Right lobe of liver (tissue), 6 donors: ENCODE data around the gene SEM1. TPM values are rescaled to one million over a fixed set of nuclear protein-coding genes. Genes with fewer than 3 reads are reported as not detected.

Experiments used
- ATAC-seq, 4 donors: fragments of 200-7000 bp; cut with Tn5 transposase; one replicate each; pipeline ENCODE4 v1.9.1; 2020; ENCODE audit warnings: mild to moderate bottlenecking in 4 of 4, moderate library complexity in 4 of 4
- DNase-seq, 3 donors: peaks; one replicate each; pipeline ENCODE4 v3.0.0-alpha.2; 2020
- H3K27ac ChIP-seq, 3 donors: fragments of 200-600 bp; one replicate each; pipeline ENCODE4 v1.8.0; 2022
- H3K27me3 ChIP-seq, 2 donors: fragments of 200-600 bp; one replicate each; pipeline ENCODE4 v1.8.0; 2022
- H3K36me3 ChIP-seq, 4 donors: fragments of 200-600 bp; sonication (generic) in 1 of 4; one replicate each; pipeline versions ENCODE4 v1.5.1 to v1.8.0; 2017 to 2022; ENCODE audit warnings: control low read depth in 1 of 4
- H3K4me1 ChIP-seq, 4 donors: fragments of 200-600 bp; sonication (generic) in 1 of 4; one replicate each; pipeline versions ENCODE4 v1.5.1 to v1.8.0; 2017 to 2022; ENCODE audit warnings: control low read depth in 1 of 4
- H3K4me3 ChIP-seq, 3 donors: fragments of 200-600 bp; one replicate each; pipeline ENCODE4 v1.8.0; 2022
- H3K9me3 ChIP-seq, 4 donors: fragments of 200-600 bp; sonication (generic) in 1 of 4; one replicate each; pipeline versions ENCODE4 v1.5.1 to v1.8.0; 2017 to 2022; ENCODE audit warnings: control low read depth in 1 of 4
- CTCF ChIP-seq, 4 donors: fragments of 200-600 bp in 3 of 4; fragments of 450-650 bp in 1 of 4; IDR thresholded peaks; one replicate each; pipeline versions ENCODE4 v1.5.1 to v1.8.0; 2016 to 2022; ENCODE audit warnings: antibody characterized with exemption in 4 of 4, mild to moderate bottlenecking in 2 of 4
- POLR2A ChIP-seq: fragments of 450-650 bp; IDR thresholded peaks from one replicate; pipeline ENCODE4 v1.6.1; 2017; ENCODE audit warnings: antibody characterized with exemption, mild to moderate bottlenecking
- WGBS: methylation state at CpG from one replicate; pipeline ENCODE4 v1.1.6; 2018; ENCODE audit warnings: low coverage, low lambda C conversion rate; ENCODE audit not compliant: insufficient coverage; ENCODE audit errors: missing lambda C conversion rate; 5-methylcytosine and 5-hydroxymethylcytosine counted together
- intact Hi-C, 2 donors: fragments of 100-400 bp; cut with DNase I; formaldehyde crosslinking; loops; one replicate each; pipeline versions ENCODE4 v1.11.2 to v1.14.1; 2022
- total RNA-seq, 6 experiments: library from RNA; depleted of rRNA in 2 of 6; stranded (reverse); fragments of >200 nt in 2 of 6; fragmentation: NEBNext Ultra II Directional in 3 of 6; extraction: Animal tissue kit (Norgen Biotek cat#: 25700) in 3 of 6; gene quantifications; one replicate each; pipeline versions ENCODE4 v1.1.0 to v1.2.4, GENCODE V29; 2016 to 2023
- donor health status: DM: no; HTN: yes; CAD: no.
- donor health status: DM: no; HTN: no; CAD: no.
- donor health status: DM: no; HTN: no; CAD: no.
- donor health status: DM: no; HTN: yes; CAD: no.
- donor health status: DM: no; HTN: yes; CAD: no.

The SEM1 gene
- total RNA-seq, 6 experiments from 2014 or later, result 13.7 to 36.8 (median 23.5) TPM

GRCh38 chr7:96691702-96692101 lies 17.9 kb downstream of the SEM1 start:
- no peak overlapping the region for H3K4me3 ChIP-seq
- H3K9me3 ChIP-seq, result no peaks in the 10 kb centered on the region
- no peaks in the 10 kb centered on the region for H3K4me1 ChIP-seq
- no peak overlapping the region for H3K27ac ChIP-seq
- H3K27me3 ChIP-seq, result no peaks in the 10 kb centered on the region
- intact Hi-C loops, result no loop called here
- DNase-seq (no peak), ATAC-seq (no peak)
- WGBS, result 93% methylated on average over 1 of the region's 1 CpG
- peaks cover 0 to 7% (median 3%) of the 10 kb centered on the region in 4 donors for H3K36me3 ChIP-seq
- no peak for TF ChIP-seq POLR2A
- no peak for TF ChIP-seq CTCF (IDR thresholded peaks at IDR 0.05)

GRCh38 chr7:96689414-96689813 lies 20.2 kb downstream of the SEM1 start:
- DNase-seq (no peak), ATAC-seq (no peak)
- WGBS, result 92% methylated on average over 1 of the region's 1 CpG
- Histone ChIP-seq H3K4me1 (no peaks in the 10 kb centered on the region), H3K27ac (no peak overlapping the region), H3K9me3 (no peaks in the 10 kb centered on the region), H3K27me3 (no peaks in the 10 kb centered on the region), H3K4me3 (no peak overlapping the region), H3K36me3 (peaks cover 0 to 6% (median 3%) of the 10 kb centered on the region in 4 donors)
- intact Hi-C loops, result no loop called here
- TF ChIP-seq POLR2A (no peak), CTCF (IDR thresholded peaks at IDR 0.05) (no peak)

- H3K36me3 ChIP-seq, result peaks cover 0 to 5% (median 0%) of the 10 kb centered on the region in 4 donors
- no peak for TF ChIP-seq POLR2A
- TF ChIP-seq CTCF (IDR thresholded peaks at IDR 0.05), result no peak
- DNase-seq (no peak), ATAC-seq (no peak)
- no peaks in the 10 kb centered on the region for H3K4me1 ChIP-seq
- no peaks in the 10 kb centered on the region for H3K27me3 ChIP-seq
- no peak overlapping the region for H3K27ac ChIP-seq
- H3K4me3 ChIP-seq, result no peak overlapping the region
- intact Hi-C loops, result no loop called here
- no peaks in the 10 kb centered on the region for H3K9me3 ChIP-seq
Observed at GRCh38 chr7:96686305-96686704, 23.3 kb downstream of the SEM1 start.

- no peak for ATAC-seq
- Histone ChIP-seq H3K36me3 (peaks cover 0 to 5% (median 0%) of the 10 kb centered on the region in 4 donors), H3K9me3 (no peaks in the 10 kb centered on the region), H3K4me1 (no peaks in the 10 kb centered on the region), H3K27me3 (no peaks in the 10 kb centered on the region), H3K27ac (no peak overlapping the region), H3K4me3 (no peak overlapping the region)
- intact Hi-C loops, result no loop called here
- no peak for DNase-seq
- WGBS, result 81% methylated on average over 1 of the region's 1 CpG
- TF ChIP-seq CTCF (IDR thresholded peaks at IDR 0.05), result no peak
- TF ChIP-seq POLR2A, result no peak
Observed at GRCh38 chr7:96685755-96686154, 23.9 kb downstream of the SEM1 start.

DNA sequence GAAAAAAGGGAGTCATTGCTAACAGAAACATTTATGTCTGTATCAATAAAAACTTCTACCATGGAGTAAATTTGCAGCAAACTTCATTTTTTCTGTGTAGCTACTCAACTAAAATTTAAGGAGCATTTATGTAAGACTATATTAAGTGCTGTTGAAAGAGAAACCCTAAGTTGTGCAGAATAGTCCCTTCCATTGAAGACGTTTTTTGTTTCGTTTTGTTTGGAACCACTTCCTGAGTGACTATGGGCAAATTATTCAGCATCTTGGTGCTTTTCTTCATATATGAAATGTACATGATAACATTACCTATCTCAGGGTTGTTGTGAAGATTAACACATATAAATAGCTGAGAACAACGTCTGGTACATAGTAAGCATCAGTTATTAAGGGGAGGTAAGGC lies 24.3 kb downstream of the SEM1 start:
- no peak overlapping the region for H3K4me3 ChIP-seq
- intact Hi-C loops, result no loop called here
- no peak for DNase-seq
- H3K36me3 ChIP-seq, result peaks cover 0 to 5% (median 0%) of the 10 kb centered on the region in 4 donors
- no peaks in the 10 kb centered on the region for H3K4me1 ChIP-seq
- no peak for ATAC-seq
- no peaks in the 10 kb centered on the region for H3K27me3 ChIP-seq
- no peak overlapping the region for H3K27ac ChIP-seq
- H3K9me3 ChIP-seq, result no peaks in the 10 kb centered on the region
- 61% methylated on average over 3 of the region's 3 CpGs for WGBS
- TF ChIP-seq POLR2A, result no peak
- no peak for TF ChIP-seq CTCF (IDR thresholded peaks at IDR 0.05)
